ENCODE data around the gene APOBEC3G. TPM values are rescaled to one million over a fixed set of nuclear protein-coding genes. Genes with fewer than 3 reads are reported as not detected.

Gene APOBEC3G
- total RNA-seq, 5 donors from 2014 or later (not counting 1 experiment from before 2014, with no cell fraction given): 29.7 to 71.3 (median 62.7) TPM

DNA sequence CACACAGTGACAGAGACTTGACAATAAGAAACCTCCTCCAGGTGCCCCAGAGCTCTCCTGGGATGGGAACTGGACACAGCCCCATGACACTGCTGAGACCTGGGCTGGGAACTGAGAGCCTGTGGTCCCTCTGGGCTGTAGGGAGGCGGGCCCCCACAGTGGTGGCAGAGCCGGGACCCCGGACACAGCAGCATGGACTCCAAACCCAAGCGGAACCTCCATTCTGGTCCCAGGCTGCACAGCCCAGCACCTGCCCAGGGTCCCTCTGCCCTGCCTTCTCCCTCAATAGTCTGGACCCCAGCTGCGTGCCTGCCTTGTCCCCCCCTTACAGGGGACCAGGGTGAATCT is 11.6 kb downstream of the APOBEC3G start:
- Mint-ChIP-seq H3K36me3 (peaks cover 18% of the 10 kb centered on the region), H3K27ac (peak overlapping the region; percentile 92 to 98), H3K4me3 (peak overlapping the region in 1 of 3 donors; percentile 78), H3K27me3 (no peaks in the 10 kb centered on the region), H3K9me3 (no peaks in the 10 kb centered on the region), H3K4me1 (peaks cover 64 to 79% (median 73%) of the 10 kb centered on the region in 3 donors)
- ChIA-PET POLR2A (no interaction called here), CTCF (no interaction called here)
- DNase-seq (no peak), ATAC-seq (replicated peaks in 1 of 4) (no peak)
- H3K4me1 ChIP-seq (ENCODE audit: control insufficient read depth in 1 of 2, extremely low read depth in 1 of 2, insufficient read depth in 2 of 2, low read length in 2 of 2): peaks cover 19 to 95% of the 10 kb centered on the region in 2 experiments
- H3K27me3 ChIP-seq (replicated peaks in 1 of 2; ENCODE audit: control insufficient read depth in 2 of 2, extremely low read depth in 1 of 2, insufficient read depth in 2 of 2, low read length in 1 of 2): no peaks in the 10 kb centered on the region
- H3K36me3 ChIP-seq (ENCODE audit: control insufficient read depth in 2 of 2, extremely low read depth in 1 of 2, insufficient read depth in 1 of 2, low read length in 1 of 2): peaks cover 5 to 19% of the 10 kb centered on the region in 2 donors
- no peaks in the 10 kb centered on the region for H3K9me3 ChIP-seq
- H3K4me3 ChIP-seq (ENCODE audit: control insufficient read depth in 1 of 2, extremely low read depth in 1 of 2, low read length in 1 of 2): no peak overlapping the region
- 90% methylated on average over 4 of the region's 5 CpGs for WGBS (ENCODE audit: insufficient coverage)
- peak overlapping the region; percentile 58 for H3K27ac ChIP-seq (ENCODE audit: low read length)

DNA sequence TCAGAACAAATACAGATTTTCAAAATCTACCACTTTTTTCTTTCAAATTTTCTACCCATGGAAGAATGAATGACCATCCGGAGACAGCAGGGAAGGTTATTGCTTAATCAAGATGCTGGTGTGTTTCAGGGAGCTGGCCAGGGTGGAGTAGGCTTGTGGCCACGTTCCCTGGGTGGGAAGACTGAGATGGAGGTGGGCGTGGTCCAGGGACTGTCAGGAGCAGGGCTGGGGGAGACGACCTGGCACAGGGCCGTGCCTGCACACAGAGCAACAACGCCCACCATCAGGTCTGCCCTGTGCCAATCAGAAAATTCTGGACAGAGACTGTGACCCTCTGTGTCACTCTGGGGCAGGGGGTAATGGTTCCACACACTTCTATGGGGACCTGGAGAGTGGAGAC is 12.9 kb downstream of the APOBEC3G start:
- Mint-ChIP-seq H3K9me3 (no peaks in the 10 kb centered on the region), H3K27ac (peak overlapping the region; percentile 92 to 98), H3K36me3 (peaks cover 18% of the 10 kb centered on the region), H3K27me3 (no peaks in the 10 kb centered on the region), H3K4me3 (peak overlapping the region; percentile 64 to 78 (median 73)), H3K4me1 (peaks cover 75 to 87% (median 82%) of the 10 kb centered on the region in 3 donors)
- peak overlapping the region; percentile 35 to 46 for H3K4me3 ChIP-seq (ENCODE audit: control insufficient read depth in 1 of 2, extremely low read depth in 1 of 2, low read length in 1 of 2)
- ATAC-seq (replicated peaks in 1 of 4) (no peak), DNase-seq (no peak)
- ChIA-PET CTCF (no interaction called here), POLR2A (interaction anchor here in 1 of 2 donors (1.0 kb wide), 1 partner anchor 9 kb away, joined by 4 read pairs; no protein-coding TSS in a partner anchor)
- 69% methylated on average over 3 of the region's 6 CpGs for WGBS (ENCODE audit: insufficient coverage)
- peaks cover 0 to 15% of the 10 kb centered on the region in 2 donors for H3K36me3 ChIP-seq (ENCODE audit: control insufficient read depth in 2 of 2, extremely low read depth in 1 of 2, insufficient read depth in 1 of 2, low read length in 1 of 2)
- H3K9me3 ChIP-seq: no peaks in the 10 kb centered on the region
- H3K27ac ChIP-seq (ENCODE audit: low read length): peak overlapping the region; percentile 99
- H3K4me1 ChIP-seq (ENCODE audit: control insufficient read depth in 1 of 2, extremely low read depth in 1 of 2, insufficient read depth in 2 of 2, low read length in 2 of 2): peaks cover 20 to 97% of the 10 kb centered on the region in 2 experiments
- H3K27me3 ChIP-seq (replicated peaks in 1 of 2; ENCODE audit: control insufficient read depth in 2 of 2, extremely low read depth in 1 of 2, insufficient read depth in 2 of 2, low read length in 1 of 2): no peaks in the 10 kb centered on the region

DNA sequence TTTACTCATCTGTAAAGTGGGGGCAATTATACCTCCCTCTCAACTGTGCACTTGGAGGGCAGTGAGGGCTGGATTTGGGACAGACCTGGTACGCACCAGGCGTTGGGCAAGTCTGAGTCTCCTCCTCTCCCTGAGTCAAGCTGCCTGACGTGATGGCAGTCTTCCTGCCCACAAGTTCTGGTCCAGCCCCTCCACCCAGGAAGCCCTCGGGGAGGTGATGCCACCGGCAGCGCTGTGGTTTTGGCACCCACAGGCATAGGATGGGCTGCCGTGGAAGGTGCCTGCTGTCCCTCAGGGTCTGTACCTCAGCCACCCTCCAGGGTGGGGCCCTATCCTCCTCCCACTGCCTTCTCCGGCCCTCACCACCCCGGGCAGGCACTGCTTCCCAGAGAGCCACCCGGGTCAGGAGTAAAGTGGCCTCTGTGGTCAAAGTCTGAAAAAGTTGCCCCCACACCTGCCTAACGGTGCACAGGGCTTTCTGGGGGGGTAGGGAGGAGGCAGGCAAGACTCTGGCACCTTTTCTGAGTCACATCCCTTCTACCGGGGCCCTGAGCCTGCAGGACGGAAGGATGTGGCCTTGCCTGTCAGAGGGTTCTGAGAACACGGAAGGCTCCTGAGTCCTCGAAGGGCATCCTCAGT is 13.5 kb downstream of the APOBEC3G start:
- CTCF ChIA-PET: interaction anchor here in 1 of 2 donors (0.6 kb wide), 1 partner anchor 75 kb away, joined by 4 read pairs; no protein-coding TSS in a partner anchor
- H3K4me3 ChIP-seq (ENCODE audit: control insufficient read depth in 1 of 2, extremely low read depth in 1 of 2, low read length in 1 of 2): peak overlapping the region; percentile 35 to 46
- 4% methylated on average over 14 of the region's 15 CpGs for WGBS (ENCODE audit: insufficient coverage)

DNA sequence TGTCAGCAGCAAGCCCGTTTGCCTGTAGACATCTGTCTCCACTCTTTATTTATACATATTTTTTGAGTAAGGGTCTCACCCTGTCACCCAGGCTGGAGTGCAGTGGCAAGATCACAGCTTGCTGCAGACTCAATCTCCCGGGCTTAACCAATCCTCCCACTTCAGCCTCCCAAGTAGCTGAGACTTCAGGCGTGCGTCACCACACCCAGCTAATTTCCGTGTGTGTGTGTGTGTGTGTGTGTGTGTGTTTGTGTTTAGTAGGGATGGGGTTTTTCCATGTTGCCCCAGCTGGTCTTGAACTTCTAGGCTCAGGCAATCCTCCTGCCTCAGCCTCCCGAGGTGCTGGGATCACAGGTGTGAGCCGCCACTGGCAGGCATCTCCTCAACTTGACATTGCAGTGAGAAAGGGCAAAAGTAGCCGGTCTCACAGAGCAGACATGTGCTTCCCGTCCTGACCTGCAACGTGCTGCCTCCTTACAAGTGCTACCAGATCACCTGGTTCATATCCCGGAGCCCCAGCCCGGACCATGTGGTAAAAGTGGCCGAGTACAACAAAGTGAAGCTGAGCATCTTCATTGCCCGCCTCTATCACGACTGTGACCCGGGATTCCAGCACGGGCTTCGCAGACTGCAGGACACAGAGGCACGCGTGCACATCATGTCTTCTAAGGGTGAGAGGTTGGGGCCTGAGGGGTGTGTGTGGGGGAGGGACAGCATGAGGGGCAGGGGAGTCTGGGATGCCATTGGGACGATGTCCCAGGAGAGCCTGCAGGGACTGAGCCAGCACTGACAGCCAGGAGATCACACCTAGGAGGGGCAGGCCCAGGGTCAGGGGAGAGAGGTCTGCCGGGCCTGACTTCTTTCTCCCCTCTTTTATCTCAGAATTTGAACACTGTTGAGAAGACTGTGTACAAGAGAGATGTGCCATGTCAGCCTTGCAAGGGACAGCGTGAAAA is 14.3 kb downstream of the APOBEC3G start:
- DNase-seq: peak in 3 of 35 experiments; percentile 26 to 69 (median 28)
- Histone ChIP-seq H3K27ac (ENCODE audit: low read length) (peak overlapping the region; percentile 99), H3K9me3 (no peaks in the 10 kb centered on the region), H3K36me3 (ENCODE audit: control insufficient read depth in 2 of 2, extremely low read depth in 1 of 2, insufficient read depth in 1 of 2, low read length in 1 of 2) (peaks cover 0 to 8% of the 10 kb centered on the region in 2 donors), H3K27me3 (replicated peaks in 1 of 2; ENCODE audit: control insufficient read depth in 2 of 2, extremely low read depth in 1 of 2, insufficient read depth in 2 of 2, low read length in 1 of 2) (no peaks in the 10 kb centered on the region), H3K4me3 (ENCODE audit: control insufficient read depth in 1 of 2, extremely low read depth in 1 of 2, low read length in 1 of 2) (peak overlapping the region in 1 of 2 donors; percentile 46), H3K4me1 (ENCODE audit: control insufficient read depth in 1 of 2, extremely low read depth in 1 of 2, insufficient read depth in 2 of 2, low read length in 2 of 2) (peaks cover 22 to 99% of the 10 kb centered on the region in 2 experiments)
- peaks cover 15% of the 10 kb centered on the region for H3K36me3 Mint-ChIP-seq
- 62% methylated on average over 12 of the region's 23 CpGs for WGBS (ENCODE audit: insufficient coverage)
- no peaks in the 10 kb centered on the region for H3K9me3 Mint-ChIP-seq
- ChIA-PET POLR2A (no interaction called here), CTCF (no interaction called here)
- H3K4me1 Mint-ChIP-seq: peaks cover 85 to 90% (median 88%) of the 10 kb centered on the region in 3 donors
- no peaks in the 10 kb centered on the region for H3K27me3 Mint-ChIP-seq
- peak overlapping the region; percentile 92 to 98 for H3K27ac Mint-ChIP-seq
- peak overlapping the region; percentile 64 to 78 (median 73) for H3K4me3 Mint-ChIP-seq
- no peak for ATAC-seq (replicated peaks in 1 of 4)

More for the DNA sequence above, 13.5 kb downstream of the APOBEC3G start:
- POLR2A ChIA-PET: interaction anchor here in 1 of 2 donors (1.0 kb wide), 1 partner anchor 10 kb away, joined by 4 read pairs; no protein-coding TSS in a partner anchor
- H3K27ac ChIP-seq (ENCODE audit: low read length): peak overlapping the region; percentile 99
- ATAC-seq (replicated peaks in 1 of 4): peak; percentile 83 to 86 (median 86)
- peak overlapping the region; percentile 64 to 78 (median 73) for H3K4me3 Mint-ChIP-seq
- H3K36me3 Mint-ChIP-seq: peaks cover 18% of the 10 kb centered on the region
- H3K4me1 ChIP-seq (ENCODE audit: control insufficient read depth in 1 of 2, extremely low read depth in 1 of 2, insufficient read depth in 2 of 2, low read length in 2 of 2): peaks cover 22 to 98% of the 10 kb centered on the region in 2 experiments
- H3K4me1 Mint-ChIP-seq: peaks cover 81 to 88% (median 86%) of the 10 kb centered on the region in 3 donors
- DNase-seq: peak; percentile 73 to 91 (median 86)
- peak overlapping the region; percentile 92 to 98 for H3K27ac Mint-ChIP-seq
- no peaks in the 10 kb centered on the region for H3K9me3 Mint-ChIP-seq
- peaks cover 0 to 12% of the 10 kb centered on the region in 2 donors for H3K36me3 ChIP-seq (ENCODE audit: control insufficient read depth in 2 of 2, extremely low read depth in 1 of 2, insufficient read depth in 1 of 2, low read length in 1 of 2)
- no peaks in the 10 kb centered on the region for H3K27me3 Mint-ChIP-seq
- no peaks in the 10 kb centered on the region for H3K9me3 ChIP-seq
- H3K27me3 ChIP-seq (replicated peaks in 1 of 2; ENCODE audit: control insufficient read depth in 2 of 2, extremely low read depth in 1 of 2, insufficient read depth in 2 of 2, low read length in 1 of 2): no peaks in the 10 kb centered on the region

DNA sequence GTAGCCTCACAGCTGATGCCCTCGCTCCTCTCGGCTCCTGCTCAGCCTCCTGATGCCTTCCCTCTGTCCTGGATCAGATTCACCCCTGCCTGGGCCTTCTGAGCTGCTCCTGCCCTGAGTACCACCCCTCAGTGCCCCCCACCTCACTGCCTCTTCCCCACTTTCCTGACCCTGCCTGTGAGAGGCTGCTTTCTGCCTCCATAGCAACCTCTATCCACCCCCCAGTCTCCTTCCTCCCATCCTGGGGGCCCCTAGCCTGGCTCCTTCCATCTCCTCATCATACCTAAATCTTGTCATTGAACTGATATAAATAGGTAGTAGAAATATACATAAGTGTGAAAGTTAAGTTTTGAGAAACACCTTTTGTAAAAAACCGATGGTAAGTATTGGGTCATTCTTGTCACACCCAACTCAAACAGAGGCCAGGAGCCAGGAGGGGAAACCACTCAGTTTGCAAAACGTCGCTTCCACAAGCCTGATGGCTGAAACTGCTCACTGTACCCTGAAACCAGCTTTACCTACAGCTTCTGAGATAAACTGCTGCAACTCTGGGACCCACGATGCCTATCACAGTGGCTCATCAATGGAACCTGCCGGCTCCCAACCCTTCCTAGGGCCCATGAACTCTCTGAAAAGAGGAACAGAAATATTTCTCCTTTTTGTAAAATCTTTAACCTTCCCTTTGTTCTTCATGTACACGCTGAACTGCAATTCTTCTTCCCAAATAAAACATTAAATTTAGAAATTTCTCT is 15.2 kb downstream of the APOBEC3G start:
- H3K36me3 ChIP-seq (ENCODE audit: control insufficient read depth in 2 of 2, extremely low read depth in 1 of 2, insufficient read depth in 1 of 2, low read length in 1 of 2): peaks cover 0 to 1% of the 10 kb centered on the region in 2 donors
- Mint-ChIP-seq H3K4me1 (peaks cover 87 to 93% (median 93%) of the 10 kb centered on the region in 3 donors), H3K27ac (peak overlapping the region; percentile 92 to 98), H3K36me3 (peaks cover 9% of the 10 kb centered on the region), H3K9me3 (no peaks in the 10 kb centered on the region), H3K4me3 (peak overlapping the region; percentile 2 to 78 (median 49)), H3K27me3 (no peaks in the 10 kb centered on the region)
- peaks cover 28 to 99% of the 10 kb centered on the region in 2 experiments for H3K4me1 ChIP-seq (ENCODE audit: control insufficient read depth in 1 of 2, extremely low read depth in 1 of 2, insufficient read depth in 2 of 2, low read length in 2 of 2)
- H3K27me3 ChIP-seq (replicated peaks in 1 of 2; ENCODE audit: control insufficient read depth in 2 of 2, extremely low read depth in 1 of 2, insufficient read depth in 2 of 2, low read length in 1 of 2): no peaks in the 10 kb centered on the region
- H3K4me3 ChIP-seq (ENCODE audit: control insufficient read depth in 1 of 2, extremely low read depth in 1 of 2, low read length in 1 of 2): no peak overlapping the region
- H3K27ac ChIP-seq (ENCODE audit: low read length): peak overlapping the region; percentile 99
- no peak for ATAC-seq (replicated peaks in 1 of 4)
- H3K9me3 ChIP-seq: no peaks in the 10 kb centered on the region
- ChIA-PET POLR2A (interaction anchor here in 1 of 2 donors (0.5 kb wide), 1 partner anchor 207 kb away, joined by 3 read pairs; no protein-coding TSS in a partner anchor), CTCF (no interaction called here)
- DNase-seq: no peak
- WGBS (ENCODE audit: insufficient coverage): 46% methylated on average over 7 of the region's 8 CpGs

Measured in T-cell (primary cell).